Neural progenitor cell (in vitro differentiated cells): ENCODE data around the gene KIF4A.

Experiments
- CTCF ChIP-seq: fragments of 200-600 bp; sonication (generic); IDR thresholded peaks from 2 replicates; pipeline ENCODE4 v1.5.1; 2017; ENCODE audit warnings: antibody characterized with exemption, mild to moderate bottlenecking
- EZH2 ChIP-seq: fragments of 200-600 bp; sonication (generic); IDR thresholded peaks from 2 replicates; pipeline ENCODE4 v1.6.1; 2017; ENCODE audit warnings: antibody characterized with exemption, mild to moderate bottlenecking, moderate library complexity

GRCh38 chrX:70359458-70359857, 69.6 kb downstream of the KIF4A start:
- TF ChIP-seq EZH2 (no peak), CTCF (no peak)
